AG04450 (cell line): ENCODE data around the gene C6orf58. TPM values are rescaled to one million over a fixed set of nuclear protein-coding genes. Genes with fewer than 3 reads are reported as not detected.

ENCODE experiments used
- CTCF ChIA-PET: fragments of 300-600, 350-600 bp; formaldehyde crosslinking; extraction: SDS; loops from one replicate; lab custom pipeline; 2022; ENCODE audit warnings: antibody characterized with exemption, inconsistent platforms; lab: Charles Lee
- POLR2A ChIA-PET: fragments of 350-600 bp; formaldehyde crosslinking; extraction: SDS; loops from one replicate; lab custom pipeline; 2021; ENCODE audit warnings: antibody characterized with exemption, inconsistent platforms; lab: Yijun Ruan, JAX
- DNase-seq: peaks from one replicate; pipeline ENCODE4 v3.0.0-alpha.2; 2011; ENCODE audit warnings: low read depth, low spot score
- H3K27ac ChIP-seq: one replicate; pipeline ENCODE4 v1.5.1; 2012; ENCODE audit warnings: low read depth, low read length, control low read depth
- H3K27me3 ChIP-seq: one replicate; pipeline ENCODE4 v1.6.0; 2012; ENCODE audit warnings: low read length; ENCODE audit not compliant: control insufficient read depth, insufficient read depth
- H3K4me3 ChIP-seq: 2 replicates; pipeline ENCODE4 v1.5.1; 2011; ENCODE audit warnings: mild to moderate bottlenecking, low read depth, low read length, control low read depth
- H3K9me3 ChIP-seq: 2 replicates; pipeline ENCODE4 v1.5.1; 2012; ENCODE audit warnings: low read length; ENCODE audit not compliant: control insufficient read depth, insufficient read depth
- CTCF ChIP-seq: IDR thresholded peaks from 2 replicates; pipeline ENCODE4 v1.5.1; 2011; ENCODE audit warnings: low read depth, low read length, control low read depth, inconsistent platforms
- polyA plus RNA-seq: library from polyadenylated mRNA; depleted of rRNA; stranded (reverse); fragments of >200 nt; gene quantifications from 2 replicates; pipeline ENCODE4 v1.2.3, GENCODE V29; 2011

The C6orf58 gene
- polyA plus RNA-seq, 1 experiment: 0.12 TPM

- no peak for DNase-seq
- CTCF ChIA-PET: interaction anchor here (1.1 to 1.4 kb wide), 3 partner anchors 48 to 125 kb away, joined by 3 to 4 read pairs (median 3); no protein-coding TSS in a partner anchor
- Histone ChIP-seq H3K27me3 (no peaks in the 10 kb centered on the region), H3K4me3 (no peak overlapping the region), H3K9me3 (no peaks in the 10 kb centered on the region), H3K27ac (no peak overlapping the region)
- TF ChIP-seq CTCF: no peak
- POLR2A ChIA-PET: no interaction called here
Observed at GRCh38 chr6:127564761-127565160, 12.2 kb upstream of the C6orf58 start.

GRCh38 chr6:127566119-127566518 is 10.9 kb upstream of the C6orf58 start:
- Histone ChIP-seq H3K4me3 (no peak overlapping the region), H3K27me3 (no peaks in the 10 kb centered on the region), H3K27ac (no peak overlapping the region), H3K9me3 (no peaks in the 10 kb centered on the region)
- no peak for DNase-seq
- ChIA-PET POLR2A (no interaction called here), CTCF (interaction anchor here (0.8 to 1.4 kb wide), 2 partner anchors 11 to 124 kb away, joined by 3 read pairs; no protein-coding TSS in a partner anchor)
- no peak for TF ChIP-seq CTCF

DNA sequence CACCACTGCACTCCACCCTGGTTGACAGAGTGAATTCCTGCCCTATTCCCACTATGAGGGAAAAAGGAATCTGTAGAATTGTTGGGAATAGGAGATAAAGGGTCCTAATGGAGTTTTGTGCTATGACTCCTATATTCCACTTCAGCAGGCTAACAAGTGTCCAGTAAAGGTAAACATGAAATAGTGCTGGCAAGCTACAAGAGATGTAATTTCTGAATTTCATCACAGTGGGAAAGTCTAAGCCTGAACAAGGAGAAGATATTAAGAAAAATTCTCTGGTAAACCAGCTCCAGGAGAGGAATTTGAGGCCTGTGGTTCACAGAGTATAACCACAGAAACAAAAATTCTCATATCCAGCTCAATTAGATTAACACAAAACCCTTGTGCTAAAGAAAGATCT is 10.3 kb upstream of the C6orf58 start:
- DNase-seq: no peak
- ChIA-PET POLR2A (no interaction called here), CTCF (no interaction called here)
- Histone ChIP-seq H3K27ac (no peak overlapping the region), H3K9me3 (no peaks in the 10 kb centered on the region), H3K27me3 (no peaks in the 10 kb centered on the region), H3K4me3 (no peak overlapping the region)
- no peak for TF ChIP-seq CTCF

GRCh38 chr6:127567476-127567875 is 9.5 kb upstream of the C6orf58 start:
- CTCF ChIA-PET: no interaction called here
- Histone ChIP-seq H3K27ac (no peak overlapping the region), H3K4me3 (no peak overlapping the region), H3K27me3 (no peaks in the 10 kb centered on the region), H3K9me3 (no peaks in the 10 kb centered on the region)
- no peak for TF ChIP-seq CTCF
- POLR2A ChIA-PET: no interaction called here
- no peak for DNase-seq

- no peak for DNase-seq
- POLR2A ChIA-PET: no interaction called here
- TF ChIP-seq CTCF: no peak
- Histone ChIP-seq H3K9me3 (no peaks in the 10 kb centered on the region), H3K4me3 (no peak overlapping the region), H3K27me3 (no peaks in the 10 kb centered on the region), H3K27ac (no peak overlapping the region)
- CTCF ChIA-PET: no interaction called here
Observed at GRCh38 chr6:127570739-127571389, 6.1 kb upstream of the C6orf58 start.
